Measurements from ENCODE around the gene MAN2A2. TPM values are rescaled to one million over a fixed set of nuclear protein-coding genes. Genes with fewer than 3 reads are reported as not detected.

The MAN2A2 gene
- total and polyA plus RNA-seq, 9 of the 15 experiments (the other 6 are each of a cell fraction or from before 2014, with no cell fraction given) = 7.3 to 151 (median 43.4) TPM

DNA sequence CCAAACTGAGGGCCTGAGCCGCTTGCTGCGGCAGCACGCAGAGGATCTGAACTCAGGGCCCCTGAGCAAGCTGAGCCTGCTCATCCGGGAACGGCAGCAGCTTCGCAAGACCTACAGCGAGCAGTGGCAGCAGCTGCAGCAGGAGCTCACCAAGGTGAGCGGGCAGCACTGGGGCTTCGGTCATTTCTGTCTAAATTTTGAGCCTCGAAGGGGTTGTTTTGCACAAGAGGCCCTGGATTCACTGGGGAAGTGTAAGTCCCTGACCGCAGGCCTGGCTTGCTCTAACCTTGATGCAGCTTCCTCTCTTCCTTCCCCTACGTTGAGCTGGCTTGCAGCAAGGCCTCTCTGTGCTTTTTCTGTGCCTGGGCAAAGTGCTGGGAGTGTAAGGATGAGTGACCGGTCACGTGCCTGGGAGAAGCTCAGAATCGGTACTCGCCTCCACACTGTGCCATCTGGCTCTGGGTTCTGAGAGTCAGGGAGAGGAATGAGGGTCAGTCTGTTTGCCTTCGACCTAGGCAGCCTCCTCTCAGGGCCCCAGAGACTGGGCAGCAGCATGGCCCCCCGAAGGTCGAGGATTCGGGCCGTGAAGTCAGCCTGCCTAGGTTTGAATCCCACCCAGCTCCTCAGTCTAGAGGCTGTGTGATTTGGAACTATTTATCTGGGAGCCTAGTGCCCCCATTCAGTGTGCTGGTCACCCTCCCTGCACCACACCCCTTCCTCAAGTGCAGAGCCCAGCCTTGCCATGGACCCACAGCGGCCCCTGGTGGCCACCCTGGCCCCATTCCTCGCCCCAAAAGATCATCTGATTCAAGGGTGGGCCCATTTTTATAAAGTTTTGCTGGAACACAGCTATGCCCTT is 17.4 kb upstream of the MAN2A2 start (continued):
- peak; percentile 92 for TF ChIP-seq ARID2 (IDR thresholded peaks at IDR 0.05)
- TF ChIP-seq SETDB1 (IDR thresholded peaks at IDR 0.05; ENCODE audit: low read length) = no peak
- TF ChIP-seq, protein P1, sequence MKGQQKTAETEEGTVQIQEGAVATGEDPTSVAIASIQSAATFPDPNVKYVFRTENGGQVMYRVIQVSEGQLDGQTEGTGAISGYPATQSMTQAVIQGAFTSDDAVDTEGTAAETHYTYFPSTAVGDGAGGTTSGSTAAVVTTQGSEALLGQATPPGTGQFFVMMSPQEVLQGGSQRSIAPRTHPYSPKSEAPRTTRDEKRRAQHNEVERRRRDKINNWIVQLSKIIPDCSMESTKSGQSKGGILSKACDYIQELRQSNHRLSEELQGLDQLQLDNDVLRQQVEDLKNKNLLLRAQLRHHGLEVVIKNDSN (CRISPR knock-in tag; IDR thresholded peaks at IDR 0.05) = peak; percentile 25; the same call in 1 of the 2 replicates
- TF ChIP-seq, protein P2, sequence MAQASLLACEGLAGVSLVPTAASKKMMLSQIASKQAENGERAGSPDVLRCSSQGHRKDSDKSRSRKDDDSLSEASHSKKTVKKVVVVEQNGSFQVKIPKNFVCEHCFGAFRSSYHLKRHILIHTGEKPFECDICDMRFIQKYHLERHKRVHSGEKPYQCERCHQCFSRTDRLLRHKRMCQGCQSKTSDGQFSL (CRISPR knock-in tag; IDR thresholded peaks at IDR 0.05) = peak; percentile 42; the same call in 1 of the 2 replicates
- TF ChIP-seq, protein P2 (tag; IDR thresholded peaks at IDR 0.05) = no peak
- no peak for TF ChIP-seq POLR2G (IDR thresholded peaks at IDR 0.05; ENCODE audit: low read depth, low read length)
- TF ChIP-seq KLF13 (tag; IDR thresholded peaks at IDR 0.05; ENCODE audit: borderline replicate concordance, low read depth) = peak; percentile 94
- TF ChIP-seq YBX1 (IDR thresholded peaks at IDR 0.05) = no peak
- TF ChIP-seq FOXM1 (IDR thresholded peaks at IDR 0.05; ENCODE audit: low read depth) = 0 out of 2 replicates have a peak, but pooled peaks have one; percentile 9
- TF ChIP-seq FOXM1 (CRISPR knock-in tag; IDR thresholded peaks at IDR 0.05; ENCODE audit: low read depth) = no peak
- TF ChIP-seq ETV1 (tag; conservative IDR thresholded peaks at IDR 0.05; ENCODE audit: low read depth) = no peak
- TF ChIP-seq STAG1 (CRISPR knock-in tag; IDR thresholded peaks at IDR 0.05; ENCODE audit: borderline replicate concordance) = peak; percentile 96; the same call in 1 of the 2 replicates
- TF ChIP-seq ETV5 (CRISPR knock-in tag; IDR thresholded peaks at IDR 0.05; ENCODE audit: low read depth) = 0 out of 2 replicates have a peak, but pooled peaks have one; percentile 24
- TF ChIP-seq RAD21 (CRISPR knock-in tag; conservative IDR thresholded peaks at IDR 0.05 in 1 of 2, IDR thresholded peaks at IDR 0.05 in 1 of 2) = peak; percentile 98 to 99
- TF ChIP-seq CXXC5 (CRISPR knock-in tag; IDR thresholded peaks at IDR 0.05) = peak; percentile 40
- no peak for TF ChIP-seq ZNF57 (CRISPR knock-in tag; IDR thresholded peaks at IDR 0.05)
- TF ChIP-seq MYNN (IDR thresholded peaks at IDR 0.05) = 0 out of 2 replicates have a peak, but pooled peaks have one; percentile 17
- TF ChIP-seq MYNN (CRISPR knock-in tag; IDR thresholded peaks at IDR 0.05) = no peak
- TF ChIP-seq MAZ (CRISPR knock-in tag; conservative IDR thresholded peaks at IDR 0.05 in 1 of 2, IDR thresholded peaks at IDR 0.05 in 1 of 2) = peak; percentile 63 to 85
- TF ChIP-seq KAT7 (CRISPR knock-in tag; IDR thresholded peaks at IDR 0.05; ENCODE audit: borderline replicate concordance) = peak; percentile 88; the same call in 1 of the 2 replicates
- TF ChIP-seq L3MBTL2 (IDR thresholded peaks at IDR 0.05) = peak; percentile 52; the same call in 1 of the 2 replicates
- TF ChIP-seq, protein P3, sequence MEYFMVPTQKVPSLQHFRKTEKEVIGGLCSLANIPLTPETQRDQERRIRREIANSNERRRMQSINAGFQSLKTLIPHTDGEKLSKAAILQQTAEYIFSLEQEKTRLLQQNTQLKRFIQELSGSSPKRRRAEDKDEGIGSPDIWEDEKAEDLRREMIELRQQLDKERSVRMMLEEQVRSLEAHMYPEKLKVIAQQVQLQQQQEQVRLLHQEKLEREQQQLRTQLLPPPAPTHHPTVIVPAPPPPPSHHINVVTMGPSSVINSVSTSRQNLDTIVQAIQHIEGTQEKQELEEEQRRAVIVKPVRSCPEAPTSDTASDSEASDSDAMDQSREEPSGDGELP (CRISPR knock-in tag; IDR thresholded peaks at IDR 0.05; ENCODE audit: borderline replicate concordance) = peak; percentile 69; the same call in 1 of the 2 replicates
- TF ChIP-seq RBM15 (IDR thresholded peaks at IDR 0.05; ENCODE audit: insufficient read depth, low read length) = no peak
- no peak for TF ChIP-seq RBM25 (IDR thresholded peaks at IDR 0.05; ENCODE audit: low read depth, low read length, severe bottlenecking)
- peak; percentile 15; the same call in 1 of the 2 replicates for TF ChIP-seq ZFX (CRISPR knock-in tag; IDR thresholded peaks at IDR 0.05)
- TF ChIP-seq CREM (IDR thresholded peaks at IDR 0.05; ENCODE audit: low read depth) = peak; percentile 22; the same call in 1 of the 2 replicates
